ENCODE results near the gene KLF13.

Gene KLF13

DNA sequence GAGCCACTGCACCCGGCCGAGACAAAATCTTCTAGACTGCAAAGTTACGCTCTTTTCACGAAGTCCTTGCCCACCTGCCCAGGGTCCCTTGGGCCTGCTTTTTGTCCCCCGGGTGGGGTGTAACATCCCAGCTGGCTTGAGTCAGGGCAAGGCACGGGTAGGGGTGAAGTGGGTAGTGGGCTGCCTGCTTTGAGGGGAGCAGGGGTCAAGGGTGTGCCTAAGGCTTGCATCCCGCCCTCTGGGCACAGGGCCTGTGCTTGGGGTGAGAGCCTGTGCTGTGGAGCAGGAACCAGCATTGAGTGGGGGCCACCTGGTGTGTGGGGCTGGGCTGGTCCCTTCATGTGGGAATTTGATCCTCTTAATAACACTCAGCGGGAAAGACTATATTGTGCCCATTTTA is 74.6 kb downstream of the KLF13 start:
- DNase-seq (ENCODE audit: low spot score), result no peak

DNA sequence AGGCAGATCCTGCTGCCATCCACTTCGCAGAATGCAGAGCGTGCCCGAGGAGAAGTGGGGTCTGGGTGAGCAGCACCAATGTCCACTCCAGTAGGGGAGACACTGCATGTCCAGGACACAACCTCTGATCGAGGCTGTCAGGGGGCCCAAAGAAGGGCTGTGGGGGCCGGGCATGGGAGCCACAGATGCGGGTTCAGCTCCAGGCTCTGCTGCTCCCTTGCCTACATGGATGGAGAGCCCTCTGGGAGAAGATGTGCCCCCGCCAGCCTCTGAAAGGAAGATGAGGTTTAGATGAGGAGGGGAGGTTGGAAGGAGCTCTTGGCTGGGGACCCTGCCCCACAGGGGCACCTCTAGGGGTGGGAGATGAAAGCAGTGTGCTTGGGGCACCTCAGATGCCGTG is 75.4 kb downstream of the KLF13 start:
- DNase-seq (ENCODE audit: low spot score), result no peak

DNA sequence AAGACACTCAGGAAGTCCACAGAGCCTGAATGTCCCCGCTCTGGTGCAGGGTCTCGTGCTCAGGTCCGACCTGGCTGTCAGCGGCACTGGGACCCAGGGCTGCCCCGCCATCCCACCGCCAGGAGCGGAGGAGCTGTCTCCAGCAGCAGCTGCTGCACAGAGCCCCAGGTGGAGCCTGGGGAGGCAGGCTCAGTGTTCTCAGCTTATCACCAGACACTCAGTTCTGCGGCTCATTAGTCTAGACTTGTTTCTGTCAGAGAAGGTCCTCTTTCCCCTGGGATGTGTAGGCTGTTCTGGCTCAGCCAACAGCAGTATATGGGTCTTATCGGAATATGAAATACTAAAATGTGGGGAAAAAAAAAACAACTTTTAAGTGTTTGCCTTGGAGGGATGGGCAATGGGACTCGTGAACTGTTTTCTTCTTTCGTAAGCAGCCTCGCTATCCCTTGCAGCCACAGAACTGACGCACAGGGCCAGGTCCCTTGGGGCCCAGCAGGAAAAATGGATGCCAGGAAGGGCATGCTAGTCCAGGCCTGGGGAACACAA is 75.9 kb downstream of the KLF13 start:
- DNase-seq (ENCODE audit: low spot score), result no peak

DNA sequence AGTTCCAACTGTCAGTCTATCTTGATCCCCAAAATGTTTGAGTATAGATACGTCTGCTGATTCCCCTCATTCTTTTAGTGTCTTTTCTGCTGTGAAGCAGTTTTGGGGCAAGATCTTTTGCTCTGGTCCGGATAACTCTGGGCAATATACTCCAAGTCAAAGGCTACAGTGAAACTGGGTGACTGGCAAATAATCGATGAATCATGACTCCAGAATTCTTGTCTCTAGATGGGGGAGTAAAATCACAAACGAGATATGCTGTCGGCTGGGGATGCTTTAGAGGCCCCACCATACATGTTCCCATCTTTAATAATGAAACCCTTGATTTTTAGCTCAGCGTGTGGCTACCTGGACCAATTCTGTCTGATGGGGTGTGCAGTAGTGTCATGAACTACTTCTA is 76.5 kb downstream of the KLF13 start:
- DNase-seq (ENCODE audit: low spot score), result no peak

DNA sequence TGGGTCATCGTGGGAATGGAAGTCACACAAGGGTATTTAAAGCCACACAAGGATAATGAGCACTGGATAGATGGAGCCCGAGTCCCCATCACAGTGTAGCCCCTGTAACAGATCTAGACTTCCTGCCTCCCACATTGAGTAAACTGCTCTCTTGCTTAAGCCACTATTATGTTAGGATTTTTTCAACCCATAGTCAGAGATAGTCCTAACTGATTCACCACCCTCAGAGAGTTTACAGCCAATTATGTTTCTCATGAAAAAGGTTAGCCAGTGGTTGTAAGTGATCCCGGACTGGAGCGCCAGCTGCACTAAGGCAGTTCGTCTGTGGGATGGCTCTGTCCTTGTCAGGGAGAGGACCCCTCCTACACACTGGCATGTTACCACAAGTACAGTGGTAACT is 77.0 kb downstream of the KLF13 start:
- no peak for DNase-seq (ENCODE audit: low spot score)

DNA sequence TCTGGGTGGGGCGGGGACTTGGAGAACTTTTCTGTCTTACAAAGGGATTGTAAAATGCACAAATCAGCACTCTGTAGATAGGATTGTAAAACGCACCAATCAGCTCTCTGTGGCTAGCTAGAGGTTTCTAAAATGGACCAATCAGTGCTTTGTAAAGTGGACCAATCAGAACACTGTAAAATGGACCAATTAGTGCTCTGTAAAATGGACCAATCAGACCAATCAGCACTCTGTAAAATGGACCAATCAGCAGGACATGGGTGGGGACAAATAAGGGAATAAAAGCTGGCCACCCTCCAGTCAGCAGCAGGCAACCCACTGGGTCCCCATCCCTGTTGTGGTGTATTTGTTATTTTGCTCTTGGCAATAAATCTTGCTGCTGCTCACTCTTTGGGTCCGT is 77.7 kb downstream of the KLF13 start:
- DNase-seq (ENCODE audit: low spot score), result no peak

DNA sequence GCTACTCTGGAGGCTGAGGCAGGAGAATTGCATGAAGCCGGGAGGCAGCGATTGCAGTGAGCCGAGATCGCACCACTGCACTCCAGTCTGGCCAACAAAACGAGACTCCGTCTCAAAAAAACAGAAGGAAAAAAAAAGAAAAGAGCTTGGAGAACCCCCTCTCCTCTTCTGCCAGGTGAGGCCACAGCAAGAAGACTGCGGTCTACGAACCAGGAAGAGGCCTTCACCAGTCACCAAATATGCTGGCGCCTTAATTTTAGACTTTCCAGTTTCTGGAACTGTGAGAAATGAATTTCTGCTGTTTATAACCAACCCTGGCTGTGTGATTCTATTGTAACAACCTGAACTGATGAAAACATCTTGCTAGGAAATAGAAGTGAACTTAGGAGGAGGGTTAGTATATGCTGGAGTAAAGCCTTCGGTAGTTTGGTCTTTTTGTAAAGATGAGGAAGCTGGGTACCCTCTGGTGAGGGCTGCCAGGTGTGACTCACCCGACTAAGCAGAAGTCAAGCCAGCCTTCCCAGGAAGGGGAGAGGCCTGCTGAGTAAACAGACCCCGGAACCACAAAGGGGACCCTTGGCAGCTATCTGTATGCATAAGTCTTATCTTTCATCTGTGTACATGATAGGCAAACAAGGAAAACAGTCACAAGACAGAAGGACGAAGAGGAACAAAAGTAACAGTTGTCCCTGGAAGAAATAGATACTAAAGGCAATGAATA is 78.7 kb downstream of the KLF13 start:
- no peak for DNase-seq (ENCODE audit: low spot score)

DNA sequence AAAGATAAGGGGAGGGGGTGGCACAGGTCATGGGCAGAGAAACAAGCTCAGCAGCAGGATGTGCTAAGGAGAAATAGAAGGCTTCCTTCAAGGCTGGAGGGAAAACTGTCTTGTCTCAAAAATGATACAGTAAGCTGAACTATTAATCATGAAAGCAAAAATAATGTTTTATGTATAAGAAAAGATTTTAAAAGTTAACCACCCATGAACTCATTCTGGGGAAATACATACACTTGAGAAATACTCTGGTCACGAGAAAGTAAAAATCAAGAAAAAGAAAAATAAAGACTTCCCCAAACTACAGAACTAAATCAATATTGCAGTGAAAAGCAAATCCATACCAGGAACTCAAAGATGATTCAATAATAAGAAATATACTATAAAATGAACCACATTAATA is 80.7 kb downstream of the KLF13 start:
- DNase-seq (ENCODE audit: low spot score), result no peak

DNA sequence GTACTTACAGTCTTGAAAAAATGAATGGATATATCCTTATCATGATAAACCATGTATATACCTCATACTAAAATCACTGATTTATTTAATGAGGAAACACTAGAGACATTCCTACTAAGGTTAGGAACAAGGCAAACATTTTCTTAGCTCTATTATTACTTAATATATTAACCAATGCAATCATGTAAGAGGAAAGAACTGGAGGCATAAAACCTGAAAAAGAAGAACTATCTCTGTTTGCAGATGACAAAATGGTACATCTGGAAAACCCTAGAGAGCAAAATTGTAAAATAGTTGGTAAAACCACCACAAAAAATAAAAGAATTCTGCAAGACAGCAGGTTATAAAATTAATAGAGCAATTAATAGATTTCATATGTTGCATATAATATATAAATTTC is 81.2 kb downstream of the KLF13 start:
- DNase-seq (ENCODE audit: low spot score), result no peak

DNA sequence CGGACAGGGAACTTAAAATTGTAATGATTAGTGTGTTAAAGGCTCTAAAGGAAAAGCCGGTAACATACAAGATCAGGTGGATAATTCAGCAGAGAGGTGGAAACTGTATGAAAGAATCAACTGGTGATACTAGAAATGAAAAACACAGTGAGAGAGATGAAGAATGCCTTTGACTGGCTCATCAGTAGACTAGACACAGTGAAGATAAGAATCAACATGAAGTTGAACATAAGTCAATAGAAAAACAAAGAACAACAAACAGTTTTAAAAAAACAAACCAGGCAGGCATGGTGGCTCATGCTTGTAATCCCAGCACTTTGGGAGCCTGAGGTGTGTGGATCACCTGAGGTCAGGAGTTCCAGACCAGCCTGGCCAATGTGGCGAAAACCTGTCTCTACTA is 82.1 kb downstream of the KLF13 start:
- no peak for DNase-seq (ENCODE audit: low spot score)

DNA sequence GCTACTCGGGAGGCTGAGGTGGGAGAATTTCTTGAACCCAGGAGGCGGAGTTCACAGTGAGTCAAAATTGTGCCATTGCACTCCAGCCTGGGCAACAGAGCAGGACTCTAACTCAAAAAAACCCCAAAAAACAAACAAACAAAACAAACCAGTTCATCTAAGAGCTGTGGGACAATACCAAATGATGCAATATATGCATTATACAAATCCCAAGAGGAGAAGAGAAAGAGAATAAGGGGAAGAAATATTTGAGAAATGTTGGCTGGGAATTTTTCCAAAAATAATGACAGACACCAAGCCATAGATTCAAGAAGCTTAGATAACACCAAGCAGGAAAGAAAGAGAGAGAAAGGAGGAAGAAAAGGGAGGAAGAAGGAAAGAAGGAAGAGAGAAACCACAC is 82.5 kb downstream of the KLF13 start:
- no peak for DNase-seq (ENCODE audit: low spot score)

DNA sequence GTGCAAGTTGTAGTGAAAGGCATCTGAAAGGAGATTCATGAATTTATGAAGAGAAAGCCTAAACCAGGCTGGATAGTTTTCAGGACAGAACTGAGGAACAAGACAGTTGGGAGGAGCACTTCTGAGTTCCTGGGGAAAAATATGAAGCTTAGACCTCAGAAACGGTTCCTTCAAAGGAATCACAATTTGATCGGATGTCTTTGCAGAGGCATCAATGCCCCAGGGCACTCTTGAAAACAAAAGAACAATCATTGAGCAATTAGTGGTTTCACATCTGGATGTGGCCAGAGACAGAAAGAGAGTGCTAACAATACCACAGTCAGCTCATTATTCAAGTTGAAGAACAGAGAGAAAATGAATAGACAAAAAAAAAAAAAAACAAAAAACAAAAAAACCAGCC is 86.2 kb downstream of the KLF13 start:
- no peak for DNase-seq (ENCODE audit: low spot score)

DNA sequence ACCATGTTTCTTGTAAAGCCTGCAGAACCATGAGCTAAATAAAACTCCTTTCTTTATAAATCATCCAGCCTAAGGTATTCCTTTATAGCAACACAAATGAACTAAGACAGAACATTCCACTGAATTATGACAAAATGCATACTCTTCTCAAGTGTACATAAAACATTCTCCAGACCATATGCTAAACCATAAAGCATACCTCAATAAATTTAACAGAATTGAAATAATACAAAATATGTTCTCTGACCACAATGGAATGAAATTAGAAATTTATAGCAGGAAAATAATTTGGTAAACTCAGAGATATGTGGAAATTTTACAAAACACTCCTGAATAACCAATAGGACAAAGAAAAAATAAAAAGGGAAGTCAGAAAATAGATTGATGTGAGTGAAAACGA is 88.6 kb downstream of the KLF13 start:
- DNase-seq (ENCODE audit: low spot score), result no peak

DNA sequence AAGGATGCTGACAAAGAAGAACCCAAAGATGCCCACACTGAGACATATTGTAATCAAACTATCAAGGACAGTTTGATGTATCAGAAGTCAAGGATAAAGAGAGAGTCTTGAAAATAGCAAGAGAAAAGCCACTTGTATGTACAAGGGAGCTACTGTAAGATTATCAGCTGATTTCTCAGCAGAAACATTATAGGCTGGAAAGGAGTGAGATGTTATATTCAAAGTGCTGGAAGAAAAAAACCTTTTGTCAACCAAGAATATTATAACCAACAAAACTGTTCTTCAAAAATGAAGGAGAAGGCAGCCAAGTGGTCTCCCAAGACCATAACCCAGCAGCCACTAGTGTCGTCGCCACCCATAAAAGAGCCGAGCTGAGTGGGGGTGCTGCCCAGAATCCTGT is 93.2 kb downstream of the KLF13 start:
- no peak for DNase-seq (ENCODE audit: low spot score)

DNA sequence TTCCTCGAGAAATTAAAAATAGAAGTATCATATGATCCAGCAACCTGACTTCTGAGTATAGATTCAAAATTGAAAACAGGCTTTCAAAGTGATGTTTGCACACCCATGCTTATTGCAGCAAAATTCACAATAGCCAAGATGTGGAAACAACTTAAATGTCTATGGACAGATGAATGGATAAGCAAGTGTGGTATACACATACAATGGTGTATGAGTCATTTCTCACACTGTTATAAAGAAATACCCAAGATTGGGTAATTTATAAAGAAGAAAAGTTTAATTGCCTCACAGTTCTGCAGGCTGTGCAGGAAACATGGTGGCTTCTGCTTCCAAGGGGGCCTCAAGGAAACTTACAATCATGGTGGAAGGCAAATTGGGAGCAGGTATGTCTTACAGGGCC is 100.8 kb downstream of the KLF13 start:
- DNase-seq (ENCODE audit: low spot score), result no peak
